SU-DHL-6 (cell line): ENCODE results near the gene MGAT5.

ENCODE experiments used
- EZH2phosphoT487 ChIP-seq: fragments of 200-600 bp; sonication (generic), shearing (Covaris generic); conservative IDR thresholded peaks from 2 replicates; pipeline ENCODE4 v1.6.1; 2018; ENCODE audit warnings: mild to moderate bottlenecking, antibody characterized with exemption, low read length, moderate library complexity, mixed read lengths
- TF ChIP-seq, protein P1 (sequence below): fragments of 200-600 bp; sonication (generic); IDR thresholded peaks from one replicate; pipeline ENCODE4 v1.5.1; 2017; ENCODE audit warnings: antibody characterized with exemption, mild to moderate bottlenecking, low read length, moderate library complexity; ENCODE audit not compliant: insufficient read depth, poor library complexity, severe bottlenecking

DNA sequence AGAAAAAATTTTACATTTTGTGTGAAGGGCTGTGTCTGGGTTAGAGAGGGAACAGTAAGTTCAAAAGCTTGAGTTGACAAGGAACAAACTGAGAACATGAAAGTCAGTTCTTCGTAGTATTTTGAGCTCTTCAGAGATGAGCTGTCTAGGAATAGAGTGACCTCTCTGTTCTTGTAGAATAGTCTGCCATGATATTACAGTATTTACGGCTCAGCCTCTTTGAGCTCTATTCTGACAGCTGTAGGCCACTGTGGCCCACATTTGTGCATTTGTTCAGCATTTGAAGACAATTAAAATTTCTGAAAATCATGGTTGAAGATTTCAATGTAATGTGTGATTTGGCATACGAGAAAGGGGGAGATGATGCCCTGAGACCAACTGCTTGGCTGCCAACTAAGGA is 172.8 kb downstream of the MGAT5 start:
- TF ChIP-seq, protein P1, sequence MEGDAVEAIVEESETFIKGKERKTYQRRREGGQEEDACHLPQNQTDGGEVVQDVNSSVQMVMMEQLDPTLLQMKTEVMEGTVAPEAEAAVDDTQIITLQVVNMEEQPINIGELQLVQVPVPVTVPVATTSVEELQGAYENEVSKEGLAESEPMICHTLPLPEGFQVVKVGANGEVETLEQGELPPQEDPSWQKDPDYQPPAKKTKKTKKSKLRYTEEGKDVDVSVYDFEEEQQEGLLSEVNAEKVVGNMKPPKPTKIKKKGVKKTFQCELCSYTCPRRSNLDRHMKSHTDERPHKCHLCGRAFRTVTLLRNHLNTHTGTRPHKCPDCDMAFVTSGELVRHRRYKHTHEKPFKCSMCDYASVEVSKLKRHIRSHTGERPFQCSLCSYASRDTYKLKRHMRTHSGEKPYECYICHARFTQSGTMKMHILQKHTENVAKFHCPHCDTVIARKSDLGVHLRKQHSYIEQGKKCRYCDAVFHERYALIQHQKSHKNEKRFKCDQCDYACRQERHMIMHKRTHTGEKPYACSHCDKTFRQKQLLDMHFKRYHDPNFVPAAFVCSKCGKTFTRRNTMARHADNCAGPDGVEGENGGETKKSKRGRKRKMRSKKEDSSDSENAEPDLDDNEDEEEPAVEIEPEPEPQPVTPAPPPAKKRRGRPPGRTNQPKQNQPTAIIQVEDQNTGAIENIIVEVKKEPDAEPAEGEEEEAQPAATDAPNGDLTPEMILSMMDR, result no peak
- no peak for TF ChIP-seq EZH2phosphoT487
